GM12865 (cell line): Measurements from ENCODE around the gene COL6A1.

Experiments used
- DNase-seq: peaks from one replicate; pipeline ENCODE4 v3.0.0; 2010; ENCODE audit warnings: low read depth
- H3K4me3 ChIP-seq: 2 replicates; pipeline ENCODE4 v1.5.1; 2011; ENCODE audit warnings: mild to moderate bottlenecking, low read depth, low read length, control low read depth
- CTCF ChIP-seq: IDR thresholded peaks from 2 replicates; pipeline ENCODE4 v1.5.1; 2011; ENCODE audit warnings: low read length, control low read depth, low read depth, inconsistent platforms; ENCODE audit not compliant: insufficient read depth; ENCODE audit errors: missing control alignments

Gene COL6A1

DNA sequence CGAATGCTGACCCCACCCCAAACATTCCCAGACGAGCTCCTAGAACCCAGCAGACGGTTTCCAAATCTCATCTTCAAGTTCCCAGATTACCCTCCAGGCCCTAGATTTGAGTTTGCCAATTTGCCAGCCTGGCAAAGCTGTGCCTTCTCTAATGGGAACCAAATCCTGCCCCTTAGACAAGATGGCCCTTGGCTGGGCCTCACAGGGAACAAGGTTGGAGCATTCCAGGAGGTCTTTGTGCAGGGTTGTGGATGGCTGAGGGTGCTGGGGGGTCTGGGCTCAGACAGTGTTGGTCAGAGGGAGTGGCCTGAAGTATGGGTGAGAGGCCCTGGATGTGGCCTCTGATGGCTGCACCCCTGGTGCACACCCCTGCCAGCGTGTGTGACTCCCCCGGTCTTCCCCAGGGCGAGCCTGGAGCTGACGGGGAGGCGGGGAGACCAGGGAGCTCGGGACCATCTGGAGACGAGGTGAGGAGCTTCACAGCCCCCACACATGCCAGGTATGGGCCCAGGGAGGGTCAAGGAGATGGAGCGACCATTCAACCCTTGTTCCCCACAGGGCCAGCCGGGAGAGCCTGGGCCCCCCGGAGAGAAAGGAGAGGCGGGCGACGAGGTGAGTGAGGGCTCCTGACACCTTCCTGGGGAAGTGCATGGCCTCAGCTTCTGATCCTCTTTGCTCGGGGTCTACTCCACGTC is 10.2 kb downstream of the COL6A1 start:
- H3K4me3 ChIP-seq, result no peak overlapping the region
- no peak for DNase-seq
- no peak for TF ChIP-seq CTCF

- no peak overlapping the region for H3K4me3 ChIP-seq
- no peak for TF ChIP-seq CTCF
- no peak for DNase-seq
Observed at GRCh38 chr21:45992301-45993209, 11.0 kb downstream of the COL6A1 start.

- DNase-seq, result no peak
- H3K4me3 ChIP-seq, result no peak overlapping the region
- TF ChIP-seq CTCF, result no peak
Observed at GRCh38 chr21:45993210-45994085, 11.9 kb downstream of the COL6A1 start.

DNA sequence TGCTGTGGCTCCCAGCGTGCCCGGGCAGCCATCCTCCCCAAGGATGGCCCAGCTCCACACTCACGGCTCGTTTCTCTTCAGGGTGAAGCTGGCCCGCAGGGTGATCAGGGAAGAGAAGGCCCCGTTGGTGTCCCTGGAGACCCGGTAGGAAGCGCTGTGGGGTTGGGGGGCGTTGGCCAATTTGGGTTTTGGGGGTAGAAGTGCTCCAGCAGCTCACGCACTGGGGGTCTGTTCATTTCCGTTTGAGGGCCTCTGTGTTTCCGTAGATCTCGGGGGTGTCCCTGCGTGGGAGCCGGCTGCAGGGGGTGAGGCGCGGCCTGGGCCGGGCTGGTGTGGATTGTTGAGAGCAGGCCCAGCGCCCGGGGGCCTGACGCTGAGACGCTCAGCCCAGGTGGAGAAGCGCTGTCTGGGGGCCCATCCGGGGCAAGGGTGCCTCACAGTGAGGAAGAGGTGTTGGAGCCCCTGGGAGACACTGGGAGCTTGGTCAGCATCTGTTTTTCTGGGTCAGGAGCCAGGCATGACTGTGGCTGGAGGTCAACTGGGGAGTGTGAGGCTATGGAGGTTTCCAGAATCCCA is 12.6 kb downstream of the COL6A1 start:
- H3K4me3 ChIP-seq, result no peak overlapping the region
- no peak for DNase-seq
- no peak for TF ChIP-seq CTCF

DNA sequence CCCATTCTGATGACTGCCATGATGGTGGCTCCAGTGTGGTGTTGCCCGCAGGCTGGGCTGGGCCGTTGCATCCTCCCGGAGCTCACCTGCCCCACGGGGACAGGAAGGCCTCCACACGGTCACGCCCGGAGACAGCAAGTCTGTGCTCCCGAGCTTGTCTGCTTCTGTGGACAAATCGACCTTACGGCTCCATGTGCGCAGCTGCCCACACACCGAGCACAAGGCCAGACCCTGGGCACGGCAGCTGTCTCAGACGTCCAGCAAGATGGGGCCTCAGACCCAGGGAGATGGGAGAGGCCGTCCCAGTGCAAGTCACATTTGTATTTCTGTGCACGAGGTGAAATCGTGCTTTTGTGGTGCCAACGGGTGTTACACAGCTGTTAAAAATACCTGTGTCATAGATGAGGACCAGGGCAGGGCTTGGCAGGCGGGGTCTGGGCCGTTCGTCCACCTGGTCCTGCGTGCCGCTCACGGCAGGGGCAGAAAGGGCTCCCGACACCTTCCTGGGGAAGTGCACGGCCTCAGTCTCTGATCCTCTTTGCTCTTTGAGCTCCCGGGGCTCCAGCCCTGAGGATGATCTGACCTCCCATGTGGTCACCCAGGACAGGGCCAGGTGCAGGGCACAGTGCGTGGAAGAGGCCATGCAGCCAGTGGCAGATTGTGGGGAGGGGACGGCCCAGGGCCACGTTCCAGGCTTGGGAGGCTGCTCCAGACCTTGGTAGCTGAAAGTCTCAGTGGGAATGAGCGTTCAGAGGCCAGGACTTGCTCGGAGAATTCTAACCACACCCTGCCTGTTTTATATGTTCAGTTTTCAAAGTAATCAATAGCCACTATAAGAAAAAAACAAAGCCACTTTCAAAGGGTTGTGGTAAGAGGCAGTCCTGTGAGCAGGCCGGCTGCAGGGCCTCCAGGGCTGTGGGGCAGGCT is 13.5 kb downstream of the COL6A1 start:
- no peak for TF ChIP-seq CTCF
- no peak overlapping the region for H3K4me3 ChIP-seq
- DNase-seq, result no peak
